ENCODE data around the gene PANX1.

PANX1 gene

DNA sequence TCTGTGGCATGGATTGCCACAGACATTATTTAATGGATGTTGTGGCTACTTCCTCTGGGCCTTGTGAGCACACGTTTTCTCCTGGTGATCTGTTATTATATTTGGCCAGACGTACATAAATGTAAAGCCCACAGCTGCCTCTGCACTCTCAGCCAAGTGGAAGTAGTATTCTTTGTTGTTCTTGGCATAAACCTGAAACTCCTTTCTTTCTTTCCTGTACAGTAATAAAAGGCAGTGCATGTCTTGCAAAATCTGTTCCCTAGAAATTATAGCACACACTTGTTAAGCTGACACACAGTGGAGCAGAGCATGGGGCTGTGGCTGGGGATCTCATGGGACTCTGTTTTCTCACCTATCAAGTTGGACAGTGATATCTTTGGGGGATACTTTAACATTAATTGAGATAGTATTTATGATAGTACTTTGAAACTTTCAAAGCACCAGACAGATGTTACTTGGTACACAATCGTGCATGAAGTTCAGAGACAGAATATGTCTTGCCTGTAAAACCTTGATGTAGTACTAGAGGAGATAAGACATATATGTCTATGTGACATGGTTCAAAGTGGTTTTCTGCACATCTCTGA is 20.9 kb downstream of the PANX1 start:
- TF ChIP-seq, protein P1, sequence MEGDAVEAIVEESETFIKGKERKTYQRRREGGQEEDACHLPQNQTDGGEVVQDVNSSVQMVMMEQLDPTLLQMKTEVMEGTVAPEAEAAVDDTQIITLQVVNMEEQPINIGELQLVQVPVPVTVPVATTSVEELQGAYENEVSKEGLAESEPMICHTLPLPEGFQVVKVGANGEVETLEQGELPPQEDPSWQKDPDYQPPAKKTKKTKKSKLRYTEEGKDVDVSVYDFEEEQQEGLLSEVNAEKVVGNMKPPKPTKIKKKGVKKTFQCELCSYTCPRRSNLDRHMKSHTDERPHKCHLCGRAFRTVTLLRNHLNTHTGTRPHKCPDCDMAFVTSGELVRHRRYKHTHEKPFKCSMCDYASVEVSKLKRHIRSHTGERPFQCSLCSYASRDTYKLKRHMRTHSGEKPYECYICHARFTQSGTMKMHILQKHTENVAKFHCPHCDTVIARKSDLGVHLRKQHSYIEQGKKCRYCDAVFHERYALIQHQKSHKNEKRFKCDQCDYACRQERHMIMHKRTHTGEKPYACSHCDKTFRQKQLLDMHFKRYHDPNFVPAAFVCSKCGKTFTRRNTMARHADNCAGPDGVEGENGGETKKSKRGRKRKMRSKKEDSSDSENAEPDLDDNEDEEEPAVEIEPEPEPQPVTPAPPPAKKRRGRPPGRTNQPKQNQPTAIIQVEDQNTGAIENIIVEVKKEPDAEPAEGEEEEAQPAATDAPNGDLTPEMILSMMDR (IDR thresholded peaks at IDR 0.05; ENCODE audit: borderline replicate concordance, insufficient read depth, low read depth, low read length): no peak
- H3K4me3 ChIP-seq (ENCODE audit: low read depth, low read length): no peak overlapping the region

- H3K4me3 ChIP-seq (ENCODE audit: low read depth, low read length): no peak overlapping the region
- TF ChIP-seq, protein P1 (IDR thresholded peaks at IDR 0.05; ENCODE audit: borderline replicate concordance, insufficient read depth, low read depth, low read length): no peak
Observed at GRCh38 chr11:94150056-94150455, 21.4 kb downstream of the PANX1 start.

DNA sequence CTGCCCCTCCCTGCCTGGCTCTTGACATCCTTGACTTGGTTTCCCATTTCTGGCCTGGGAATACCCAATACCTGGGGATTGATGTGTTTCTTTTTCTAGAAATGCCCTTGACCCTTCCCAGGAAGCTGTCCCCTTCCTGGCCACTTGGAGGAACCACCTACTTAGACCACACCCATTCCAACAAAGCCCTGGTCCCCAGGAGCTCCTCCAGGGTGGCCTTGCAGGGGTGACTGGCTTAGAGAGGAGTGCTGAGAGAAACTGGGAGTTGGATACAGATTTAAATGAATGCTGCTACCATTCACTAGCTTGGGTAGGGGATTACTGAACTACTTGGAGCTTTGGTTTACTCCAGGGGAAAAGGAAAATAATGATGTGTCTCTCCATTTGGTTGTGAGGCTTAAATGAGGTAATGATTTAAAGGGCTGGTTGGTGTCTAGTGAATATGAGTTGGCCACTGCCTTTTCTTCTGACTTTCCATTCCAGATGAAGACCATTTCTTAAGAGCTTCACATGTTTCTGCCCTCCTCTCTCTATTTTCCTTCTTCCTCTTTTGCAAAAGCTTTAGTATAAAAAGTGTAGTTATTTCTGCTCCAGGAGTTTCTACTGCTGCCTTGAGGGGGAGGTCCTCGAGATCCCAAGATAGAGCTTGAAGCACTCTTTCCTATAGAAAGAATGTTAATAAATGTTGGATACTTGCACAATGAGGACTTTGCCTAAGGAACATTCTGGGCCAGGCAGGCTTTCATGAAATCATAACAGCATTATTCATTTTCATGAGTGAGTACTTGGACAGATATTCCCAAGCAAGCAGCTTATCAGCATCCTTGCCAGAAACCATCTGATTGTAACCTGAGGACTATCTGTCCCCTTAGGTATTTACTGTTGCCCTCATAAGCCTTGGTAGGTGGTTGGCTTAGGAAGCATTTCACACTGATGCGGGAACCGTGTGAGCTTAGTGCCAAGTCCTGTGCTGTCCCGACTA is 22.4 kb downstream of the PANX1 start:
- TF ChIP-seq, protein P1 (IDR thresholded peaks at IDR 0.05; ENCODE audit: borderline replicate concordance, insufficient read depth, low read depth, low read length): no peak
- no peak overlapping the region for H3K4me3 ChIP-seq (ENCODE audit: low read depth, low read length)

DNA sequence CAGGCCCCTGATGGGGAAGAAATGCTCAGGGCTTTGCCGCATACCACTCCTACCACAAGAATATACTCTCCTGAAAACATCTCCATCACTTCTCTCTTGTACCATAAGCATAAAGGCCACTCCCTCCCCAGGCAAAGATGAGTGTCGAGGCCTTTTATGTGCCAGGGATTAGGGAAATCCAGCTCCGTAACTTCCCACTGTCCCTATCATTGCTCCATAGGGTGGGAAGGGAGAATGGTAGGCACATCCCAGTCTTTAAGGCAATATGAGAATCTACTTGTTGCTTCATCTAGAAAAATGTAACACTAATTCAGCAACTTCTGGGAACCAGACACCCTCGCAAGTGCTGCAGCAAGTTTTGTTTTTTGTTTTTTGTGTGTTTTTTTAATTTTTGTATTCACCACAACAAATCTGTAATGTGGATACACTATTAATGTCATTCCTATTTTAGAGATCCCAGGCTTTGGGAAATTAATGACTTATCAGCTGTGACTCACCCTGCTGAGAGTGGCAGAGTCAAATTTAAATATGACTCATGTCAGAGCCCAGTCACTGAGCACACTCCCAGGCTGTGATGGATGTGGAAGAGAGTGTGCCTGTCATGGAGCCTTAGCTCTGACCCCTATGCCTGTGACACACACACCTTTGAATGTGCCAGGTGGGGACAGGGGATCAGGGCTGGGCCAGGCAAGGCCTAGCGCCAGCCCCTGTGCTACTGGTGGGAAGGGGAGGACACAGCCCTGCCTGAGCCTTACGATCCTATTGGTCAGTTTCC is 23.4 kb downstream of the PANX1 start:
- TF ChIP-seq, protein P1 (IDR thresholded peaks at IDR 0.05; ENCODE audit: borderline replicate concordance, insufficient read depth, low read depth, low read length): no peak
- H3K4me3 ChIP-seq (ENCODE audit: low read depth, low read length): no peak overlapping the region

DNA sequence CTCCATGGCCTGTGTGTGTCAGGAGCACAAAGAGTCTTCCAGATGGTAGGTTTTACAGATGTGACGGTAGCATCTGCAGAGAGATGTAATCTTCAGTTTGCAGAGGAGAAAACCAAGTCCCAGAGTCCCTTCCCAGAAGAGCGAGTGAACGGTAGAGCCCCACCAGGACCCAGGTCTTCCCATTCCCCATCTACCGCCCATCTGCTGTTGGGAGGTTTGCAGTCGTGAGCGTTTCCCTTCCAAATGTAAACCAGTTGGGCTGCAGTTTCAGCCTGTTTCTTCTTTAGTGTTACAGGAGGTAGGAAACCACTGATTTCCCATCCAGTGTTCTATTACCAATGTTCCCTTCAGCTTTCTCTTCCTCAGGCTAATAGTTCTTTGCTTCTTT is 24.0 kb downstream of the PANX1 start:
- TF ChIP-seq, protein P1 (IDR thresholded peaks at IDR 0.05; ENCODE audit: borderline replicate concordance, insufficient read depth, low read depth, low read length): no peak
- H3K4me3 ChIP-seq (ENCODE audit: low read depth, low read length): no peak overlapping the region

DNA sequence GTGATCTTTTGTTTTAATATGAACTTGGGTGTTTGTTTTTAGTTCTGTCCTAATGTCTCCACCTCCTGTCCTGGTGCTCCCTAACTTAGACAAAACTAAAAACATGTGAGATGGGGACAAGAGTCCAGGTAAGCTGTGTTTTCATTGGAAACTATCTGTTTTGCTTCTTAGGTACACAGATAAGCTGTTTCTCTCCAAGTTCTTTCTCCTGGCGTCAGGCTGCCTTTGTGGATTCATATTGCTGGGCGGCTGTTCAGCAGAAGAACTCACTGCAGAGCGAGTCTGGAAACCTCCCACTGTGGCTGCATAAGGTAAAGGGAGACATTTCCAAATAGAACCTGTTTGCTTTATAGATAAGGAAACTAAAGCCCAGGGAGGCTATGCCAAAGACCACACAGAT is 24.7 kb downstream of the PANX1 start:
- TF ChIP-seq, protein P1 (IDR thresholded peaks at IDR 0.05; ENCODE audit: borderline replicate concordance, insufficient read depth, low read depth, low read length): no peak
- H3K4me3 ChIP-seq (ENCODE audit: low read depth, low read length): no peak overlapping the region
